ENCODE results near the gene RALGPS1.
"Not testable (repeated sequence)": the region's sequence is repeated elsewhere in the genome, so short reads cannot be mapped to it uniquely, and the experiment has no call there.

The RALGPS1 gene

GRCh38 chr9:126989847-126990842, 75.6 kb downstream of the RALGPS1 start:
- no peak for DNase-seq (ENCODE audit: low read depth)

GRCh38 chr9:126991183-126991582, 76.6 kb downstream of the RALGPS1 start:
- DNase-seq (ENCODE audit: low read depth): no peak

- no peak for DNase-seq (ENCODE audit: low read depth)
These were observed 77.8 kb downstream of the RALGPS1 start for GRCh38 chr9:126992427-126992826.

- DNase-seq (ENCODE audit: low read depth): no peak
These were observed 84.9 kb downstream of the RALGPS1 start for GRCh38 chr9:126999315-127000068.

GRCh38 chr9:127004946-127005769, 90.6 kb downstream of the RALGPS1 start:
- DNase-seq (ENCODE audit: low read depth): no peak

GRCh38 chr9:127005770-127006314, 91.3 kb downstream of the RALGPS1 start:
- no peak for DNase-seq (ENCODE audit: low read depth)

- DNase-seq (ENCODE audit: low read depth): no peak
These were observed 93.1 kb downstream of the RALGPS1 start for GRCh38 chr9:127007638-127008037.

GRCh38 chr9:127008076-127008475, 93.5 kb downstream of the RALGPS1 start:
- DNase-seq (ENCODE audit: low read depth): no peak

GRCh38 chr9:127011772-127012171, 97.2 kb downstream of the RALGPS1 start:
- DNase-seq (ENCODE audit: low read depth): no peak

- DNase-seq (ENCODE audit: low read depth): no peak
These were observed 97.7 kb downstream of the RALGPS1 start for GRCh38 chr9:127012250-127012649.

GRCh38 chr9:127013597-127013996, 99.0 kb downstream of the RALGPS1 start:
- no peak for DNase-seq (ENCODE audit: low read depth)

GRCh38 chr9:127014216-127014909, 99.8 kb downstream of the RALGPS1 start:
- DNase-seq (ENCODE audit: low read depth): no peak

- DNase-seq (ENCODE audit: low read depth): no peak
These were observed 100.4 kb downstream of the RALGPS1 start for GRCh38 chr9:127014910-127015540.

- DNase-seq (ENCODE audit: low read depth): no peak
These were observed 101.4 kb downstream of the RALGPS1 start for GRCh38 chr9:127015921-127016512.

GRCh38 chr9:127017979-127018378, 103.4 kb downstream of the RALGPS1 start:
- DNase-seq (ENCODE audit: low read depth): not testable (repeated sequence)

GRCh38 chr9:127018935-127019334, 104.4 kb downstream of the RALGPS1 start:
- no peak for DNase-seq (ENCODE audit: low read depth)

GRCh38 chr9:127020036-127020801, 105.6 kb downstream of the RALGPS1 start:
- no peak for DNase-seq (ENCODE audit: low read depth)

- no peak for DNase-seq (ENCODE audit: low read depth)
These were observed 106.2 kb downstream of the RALGPS1 start for GRCh38 chr9:127020802-127021078.

GRCh38 chr9:127021664-127022363, 107.2 kb downstream of the RALGPS1 start:
- DNase-seq (ENCODE audit: low read depth): peak; percentile 76

Data from non-pigmented ciliary epithelial cell (primary cell).